ENCODE data around the gene ZBTB33. TPM values are rescaled to one million over a fixed set of nuclear protein-coding genes. Genes with fewer than 3 reads are reported as not detected.

ZBTB33 gene
- total and polyA plus RNA-seq, 2 experiments from 2014 or later, result 3.9 to 14.0 TPM

GRCh38 chrX:120224388-120224787 lies 26.2 kb upstream of the ZBTB33 start:
- H3K27ac Mint-ChIP-seq, result no peak overlapping the region
- no peaks in the 10 kb centered on the region for H3K79me2 ChIP-seq (replicated peaks; ENCODE audit: insufficient read depth)
- ATAC-seq (no peak), DNase-seq (ENCODE audit: low spot score) (no peak)
- H3K27ac ChIP-seq (ENCODE audit: low read depth), result no peak overlapping the region
- no peak overlapping the region for H3K4me2 ChIP-seq
- H3K4me1 Mint-ChIP-seq, result peaks cover 7% of the 10 kb centered on the region
- no peaks in the 10 kb centered on the region for H3F3A ChIP-seq (replicated peaks; ENCODE audit: low read depth)
- no peaks in the 10 kb centered on the region for H3K4me1 ChIP-seq (ENCODE audit: insufficient read depth)
- peaks cover 2% of the 10 kb centered on the region for H3K27me3 Mint-ChIP-seq (ENCODE audit: insufficient read depth, low read depth, poor library complexity)
- H2AFZ ChIP-seq, result no peak overlapping the region
- H3K9me2 ChIP-seq (ENCODE audit: insufficient read depth), result no peaks in the 10 kb centered on the region
- no peaks in the 10 kb centered on the region for H3K27me3 ChIP-seq (ENCODE audit: insufficient read depth)
- peaks cover 11% of the 10 kb centered on the region; the same call in 1 of the 3 replicates for H3K36me3 Mint-ChIP-seq (ENCODE audit: low read depth)
- H3K4me3 Mint-ChIP-seq, result no peak overlapping the region
- no peaks in the 10 kb centered on the region for H3K36me3 ChIP-seq (ENCODE audit: insufficient read depth)
- TF ChIP-seq NANOG (IDR thresholded peaks at IDR 0.05; ENCODE audit: borderline replicate concordance), result no peak
- TF ChIP-seq CTCF (conservative IDR thresholded peaks at IDR 0.05; ENCODE audit: low read depth in 2 of 2), result no peak
- no peak for TF ChIP-seq STAT1 (IDR thresholded peaks at IDR 0.05; ENCODE audit: unreplicated experiment)
- TF ChIP-seq POLR2AphosphoS5 (IDR thresholded peaks at IDR 0.05; ENCODE audit: low read depth), result no peak
- TF ChIP-seq ZNF114 (CRISPR knock-in tag; IDR thresholded peaks at IDR 0.05), result no peak
- TF ChIP-seq EZH2phosphoT487 (IDR thresholded peaks at IDR 0.05; ENCODE audit: unreplicated experiment), result no peak
- no peak for TF ChIP-seq JUNB (IDR thresholded peaks at IDR 0.05; ENCODE audit: unreplicated experiment)
- H4K20me1 ChIP-seq (replicated peaks; ENCODE audit: insufficient read depth), result no peaks in the 10 kb centered on the region; the same call in 1 of the 2 replicates
- H3K9me3 Mint-ChIP-seq, result no peaks in the 10 kb centered on the region
- H3K4me3 ChIP-seq, result no peak overlapping the region

- Histone ChIP-seq H4K20me1 (replicated peaks; ENCODE audit: insufficient read depth) (no peaks in the 10 kb centered on the region), H3K36me3 (ENCODE audit: insufficient read depth) (no peaks in the 10 kb centered on the region), H3K79me2 (replicated peaks; ENCODE audit: insufficient read depth) (no peaks in the 10 kb centered on the region), H3K9me2 (ENCODE audit: insufficient read depth) (no peaks in the 10 kb centered on the region), H3K4me1 (ENCODE audit: insufficient read depth) (peaks cover 5% of the 10 kb centered on the region; the same call in 1 of the 2 replicates), H2AFZ (no peak overlapping the region), H3K4me3 (no peak overlapping the region), H3K4me2 (no peak overlapping the region), H3F3A (replicated peaks; ENCODE audit: low read depth) (no peaks in the 10 kb centered on the region), H3K27me3 (ENCODE audit: insufficient read depth) (no peaks in the 10 kb centered on the region), H3K27ac (ENCODE audit: low read depth) (no peak overlapping the region)
- TF ChIP-seq CREB1 (CRISPR knock-in tag; IDR thresholded peaks at IDR 0.05; ENCODE audit: low read depth), result no peak
- no peak for TF ChIP-seq EZH2phosphoT487 (IDR thresholded peaks at IDR 0.05; ENCODE audit: unreplicated experiment)
- TF ChIP-seq POLR2AphosphoS5 (IDR thresholded peaks at IDR 0.05; ENCODE audit: low read depth), result no peak
- no peak for TF ChIP-seq ETS1 (IDR thresholded peaks at IDR 0.05)
- no peak for TF ChIP-seq ZNF114 (CRISPR knock-in tag; IDR thresholded peaks at IDR 0.05)
- no peak for TF ChIP-seq STAT1 (IDR thresholded peaks at IDR 0.05; ENCODE audit: unreplicated experiment)
- TF ChIP-seq EZH2 (IDR thresholded peaks at IDR 0.05; ENCODE audit: low read depth, unreplicated experiment), result no peak
- no peak for TF ChIP-seq ZNF331 (CRISPR knock-in tag; IDR thresholded peaks at IDR 0.05; ENCODE audit: low read depth)
- no peak for TF ChIP-seq CTCF (conservative IDR thresholded peaks at IDR 0.05; ENCODE audit: low read depth in 2 of 2)
- Mint-ChIP-seq H3K4me3 (no peak overlapping the region), H3K27ac (no peak overlapping the region), H3K9me3 (peaks cover 5% of the 10 kb centered on the region; the same call in 2 of the 3 replicates), H3K36me3 (ENCODE audit: low read depth) (peaks cover 16% of the 10 kb centered on the region), H3K27me3 (ENCODE audit: insufficient read depth, low read depth, poor library complexity) (no peaks in the 10 kb centered on the region), H3K4me1 (peaks cover 9% of the 10 kb centered on the region)
- ATAC-seq (no peak), DNase-seq (ENCODE audit: low spot score) (no peak)
These were observed 22.3 kb upstream of the ZBTB33 start for GRCh38 chrX:120228187-120228908.

Data from GM23338 (cell line).